GM20000 (cell line): ENCODE data around the gene PPP1R36.
"Not testable (repeated sequence)": the region's sequence is repeated elsewhere in the genome, so short reads cannot be mapped to it uniquely, and the experiment has no call there.

Source experiments
- DNase-seq: peaks from one replicate; pipeline ENCODE4 v3.0.0; 2012; ENCODE audit warnings: low spot score
- TF ChIP-seq, protein P1 (sequence below): IDR thresholded peaks from 2 replicates; pipeline ENCODE4 v1.5.1; 2012; ENCODE audit warnings: mild to moderate bottlenecking, control low read depth; ENCODE audit errors: extremely low read depth, missing control alignments

Gene PPP1R36

DNA sequence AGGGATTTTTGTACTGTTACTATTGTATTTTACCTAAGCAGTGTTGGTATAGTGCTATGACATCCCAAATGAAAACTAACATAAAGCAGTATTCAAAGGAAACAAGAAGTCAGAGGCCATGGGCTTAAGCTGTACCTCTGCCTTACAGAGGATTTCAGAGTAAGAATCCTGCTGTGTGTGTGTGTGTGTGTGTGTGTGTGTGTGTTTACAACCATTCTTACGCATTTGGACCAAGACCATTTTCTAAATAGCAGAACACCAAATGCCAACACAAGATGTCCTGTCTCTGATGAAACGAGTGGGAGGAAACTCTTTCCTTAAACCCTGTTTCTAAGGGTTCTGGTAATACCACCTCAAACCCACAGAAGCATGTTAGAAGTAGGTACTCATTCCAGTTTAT is 64.4 kb downstream of the PPP1R36 start:
- TF ChIP-seq, protein P1, sequence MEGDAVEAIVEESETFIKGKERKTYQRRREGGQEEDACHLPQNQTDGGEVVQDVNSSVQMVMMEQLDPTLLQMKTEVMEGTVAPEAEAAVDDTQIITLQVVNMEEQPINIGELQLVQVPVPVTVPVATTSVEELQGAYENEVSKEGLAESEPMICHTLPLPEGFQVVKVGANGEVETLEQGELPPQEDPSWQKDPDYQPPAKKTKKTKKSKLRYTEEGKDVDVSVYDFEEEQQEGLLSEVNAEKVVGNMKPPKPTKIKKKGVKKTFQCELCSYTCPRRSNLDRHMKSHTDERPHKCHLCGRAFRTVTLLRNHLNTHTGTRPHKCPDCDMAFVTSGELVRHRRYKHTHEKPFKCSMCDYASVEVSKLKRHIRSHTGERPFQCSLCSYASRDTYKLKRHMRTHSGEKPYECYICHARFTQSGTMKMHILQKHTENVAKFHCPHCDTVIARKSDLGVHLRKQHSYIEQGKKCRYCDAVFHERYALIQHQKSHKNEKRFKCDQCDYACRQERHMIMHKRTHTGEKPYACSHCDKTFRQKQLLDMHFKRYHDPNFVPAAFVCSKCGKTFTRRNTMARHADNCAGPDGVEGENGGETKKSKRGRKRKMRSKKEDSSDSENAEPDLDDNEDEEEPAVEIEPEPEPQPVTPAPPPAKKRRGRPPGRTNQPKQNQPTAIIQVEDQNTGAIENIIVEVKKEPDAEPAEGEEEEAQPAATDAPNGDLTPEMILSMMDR, result no peak
- no peak for DNase-seq

DNA sequence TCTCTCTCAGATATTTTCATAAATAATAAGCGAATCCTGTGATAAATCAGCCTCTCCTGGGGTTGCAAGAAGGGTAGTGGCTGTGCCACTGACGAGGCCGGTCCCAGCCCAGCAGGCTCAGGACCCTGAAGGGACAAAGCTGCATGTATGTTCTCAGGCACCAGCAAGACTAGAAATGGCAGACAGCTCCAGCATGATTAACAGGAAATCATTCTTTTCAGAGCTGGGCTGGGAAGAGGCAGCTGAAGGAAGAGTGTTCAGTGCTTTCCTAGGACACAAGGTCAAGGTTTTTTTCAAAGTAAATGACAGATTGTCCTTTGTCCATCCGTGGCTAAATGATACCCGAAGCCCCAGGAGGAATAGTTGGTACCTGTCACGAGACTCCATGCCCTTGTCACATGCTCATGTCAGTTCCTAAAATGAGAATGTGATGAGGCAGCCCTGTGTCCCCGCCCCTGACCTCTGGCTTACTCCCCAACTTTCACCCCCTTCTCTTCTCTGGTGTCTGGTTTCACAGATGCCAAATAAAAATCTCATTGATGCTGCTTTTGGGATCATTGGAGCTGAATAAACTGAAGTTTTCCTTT is 65.1 kb downstream of the PPP1R36 start:
- DNase-seq, result no peak
- TF ChIP-seq, protein P1, result no peak

DNA sequence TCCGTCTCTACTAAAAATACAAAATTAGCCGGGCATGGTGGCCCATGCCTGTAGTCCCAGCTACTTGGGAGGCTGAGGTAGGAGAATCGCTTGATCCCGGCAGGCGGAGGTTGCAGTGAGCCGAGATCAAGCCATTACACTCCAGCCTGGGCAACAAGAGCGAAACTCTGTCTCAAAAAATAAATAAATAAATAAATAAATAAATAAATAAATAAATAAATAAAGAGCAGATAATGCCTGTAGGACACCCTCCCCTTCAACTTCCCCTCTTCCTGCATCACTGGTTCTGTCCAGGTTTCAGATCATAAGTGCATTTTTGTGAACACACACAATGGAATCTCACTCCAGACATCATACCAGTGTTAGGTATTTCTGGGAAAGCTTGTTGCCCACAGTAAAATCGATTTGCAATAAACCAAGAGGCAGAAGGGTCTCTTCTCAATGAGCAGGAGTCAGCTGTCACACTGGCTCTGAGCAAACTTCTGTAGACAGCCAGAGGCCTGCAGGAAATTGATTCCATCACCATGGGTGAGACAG is 68.2 kb downstream of the PPP1R36 start:
- not testable (repeated sequence) for DNase-seq

DNA sequence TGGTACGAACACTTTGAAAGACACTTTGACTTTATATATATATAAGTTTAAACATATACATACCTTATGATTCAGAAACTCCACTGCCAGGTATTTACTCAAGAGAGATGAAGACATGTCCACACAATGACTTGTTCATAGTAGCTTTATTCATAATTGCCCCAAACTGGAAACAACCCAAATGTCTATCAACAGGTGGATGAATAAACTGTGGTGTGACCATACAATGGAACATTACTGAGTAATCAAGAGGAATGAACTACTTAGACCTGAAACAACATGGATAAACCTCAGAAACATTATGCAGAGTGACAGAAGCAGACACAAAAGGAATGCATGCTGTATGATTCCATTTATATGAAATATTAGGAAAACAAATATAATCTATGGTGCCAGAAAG is 71.1 kb downstream of the PPP1R36 start:
- no peak for DNase-seq
- TF ChIP-seq, protein P1, result no peak

DNA sequence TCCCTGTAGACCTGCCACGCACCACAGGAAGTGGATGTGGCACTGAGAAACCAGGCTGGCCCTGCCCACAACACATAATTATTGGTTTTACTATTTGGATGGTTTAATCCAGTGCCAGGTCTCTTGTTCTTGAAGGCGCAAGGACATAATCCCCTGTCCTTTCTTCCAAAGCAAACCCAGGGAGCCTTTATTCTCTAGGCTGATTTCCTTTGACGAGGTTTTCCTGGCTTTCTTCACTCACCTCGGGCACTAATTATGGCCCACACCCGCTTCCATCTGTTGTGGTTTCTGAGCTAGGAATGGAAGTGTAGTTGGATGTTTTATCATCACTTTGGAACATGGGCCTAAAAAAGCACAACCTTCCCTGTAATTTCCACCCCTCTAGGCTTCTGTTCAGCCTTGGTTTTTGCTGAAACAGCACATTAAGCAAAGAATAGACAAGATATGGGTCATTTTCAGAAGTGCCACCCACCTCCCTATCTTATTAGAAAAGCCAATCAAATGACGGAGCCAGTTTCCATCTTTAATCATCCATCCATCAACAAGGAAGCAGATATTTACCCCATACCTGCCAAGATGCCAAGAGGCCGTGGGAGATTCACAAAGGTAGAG is 73.9 kb downstream of the PPP1R36 start:
- TF ChIP-seq, protein P1, result no peak
- DNase-seq, result no peak

DNA sequence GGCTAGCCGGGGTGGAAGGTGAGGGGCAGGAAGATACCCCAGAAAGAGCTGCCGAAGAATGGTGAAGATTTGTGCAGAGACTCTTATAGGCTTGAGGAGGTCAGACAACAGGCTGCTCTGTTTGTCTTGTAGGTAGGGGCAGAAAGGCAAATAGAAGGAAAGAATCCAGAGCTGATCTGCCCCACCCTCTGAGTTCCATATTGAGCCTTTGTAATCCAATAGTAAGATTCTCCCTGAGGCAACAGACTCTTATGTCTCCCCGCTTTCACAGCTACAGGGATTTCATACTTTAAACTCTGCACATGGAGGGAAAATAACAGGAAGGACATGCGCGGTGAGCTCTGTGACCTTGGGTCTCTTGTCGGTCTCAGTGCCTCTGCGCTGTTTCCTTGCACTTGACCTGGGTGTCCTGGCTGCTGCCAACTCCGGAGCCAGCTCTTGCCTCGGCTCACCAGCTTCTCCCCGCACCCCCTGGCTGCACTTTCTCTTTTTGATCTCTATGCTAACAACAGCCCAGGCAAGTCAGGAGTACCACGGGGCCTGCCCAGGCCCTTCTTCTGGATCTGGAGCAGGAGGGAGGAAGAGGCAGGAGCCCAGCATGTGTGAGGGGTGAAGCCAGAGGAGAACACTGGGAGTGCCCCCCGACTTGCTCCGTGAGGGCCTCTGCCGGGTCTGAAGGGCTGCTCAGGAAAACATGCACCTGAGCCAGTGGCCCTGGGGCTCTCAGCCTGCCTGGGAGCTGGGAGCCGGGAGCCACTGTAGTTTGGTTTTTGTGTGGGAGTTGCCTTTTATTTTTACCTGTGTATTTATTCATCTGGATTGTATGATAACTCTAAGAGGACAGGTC is 75.8 kb downstream of the PPP1R36 start:
- TF ChIP-seq, protein P1, result no peak
- DNase-seq, result no peak

DNA sequence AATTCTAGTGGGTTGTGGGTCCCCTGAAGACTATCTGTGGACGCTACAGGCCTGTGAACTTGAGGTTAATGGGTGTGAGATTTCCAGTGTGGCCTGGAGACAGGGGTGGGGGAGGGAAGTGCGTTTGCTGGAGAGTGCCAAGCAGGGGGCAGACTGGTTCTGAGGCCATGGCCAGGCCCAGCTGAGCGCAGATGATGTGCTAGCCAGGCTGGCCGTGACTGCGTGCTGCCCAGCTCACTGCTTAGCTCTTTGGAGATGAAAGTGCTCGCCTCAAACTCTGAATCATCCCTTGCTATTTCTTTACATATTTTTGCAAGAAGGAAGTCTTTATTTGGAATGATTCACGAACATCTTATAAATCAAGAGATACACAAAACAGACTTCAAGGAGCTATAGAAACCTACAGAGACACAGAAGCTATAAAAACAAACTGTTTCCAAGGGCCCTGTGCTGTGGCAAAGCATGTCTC is 79.2 kb downstream of the PPP1R36 start:
- TF ChIP-seq, protein P1, result no peak
- DNase-seq, result no peak
